Body of pancreas (tissue), 4 donors: ENCODE measurements around the gene CCDC174.
"Not testable (repeated sequence)": the region's sequence is repeated elsewhere in the genome, so short reads cannot be mapped to it uniquely, and the experiment has no call there.

Source experiments
- POLR2A ChIP-seq, 3 donors: fragments of 450-650 bp; IDR thresholded peaks; one replicate each; pipeline ENCODE4 v1.6.1; 2016; ENCODE audit warnings: antibody characterized with exemption in 3 of 3, mild to moderate bottlenecking in 2 of 3
- TF ChIP-seq, protein P1 (sequence below), 7 experiments: fragments of 450-650 bp in 4 of 7; fragments of 200-600 bp in 3 of 7; sonication (generic) in 3 of 7; IDR thresholded peaks; one replicate each; pipeline ENCODE4 v1.5.1; 2016 to 2019; ENCODE audit warnings: antibody characterized with exemption in 7 of 7

DNA sequence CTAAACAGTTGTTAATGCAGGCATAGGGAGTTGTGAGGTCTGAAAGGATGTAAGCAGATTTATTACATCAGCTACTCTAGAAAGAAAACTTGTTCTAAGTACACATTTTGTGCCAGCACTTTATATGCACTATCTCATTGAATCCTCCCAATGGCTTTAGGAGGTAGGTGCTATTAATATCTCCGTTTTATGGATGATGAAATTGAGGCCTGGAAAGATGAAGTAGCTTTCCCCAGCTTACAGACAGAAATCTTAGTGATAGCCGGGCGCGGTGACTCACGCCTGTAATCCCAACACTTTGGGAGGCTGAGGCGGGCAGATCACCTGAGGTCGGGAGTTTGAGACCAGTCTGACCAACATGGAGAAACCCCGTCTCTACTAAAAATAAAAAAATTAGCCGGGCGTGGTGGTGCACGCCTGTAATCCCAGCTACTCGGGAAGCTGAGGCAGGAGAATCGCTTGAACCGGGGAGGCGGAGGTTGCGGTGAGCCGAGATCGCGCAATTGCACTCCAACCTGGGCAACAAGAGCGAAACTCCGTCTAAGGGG is 872 bp downstream of the CCDC174 start:
- TF ChIP-seq, protein P1, sequence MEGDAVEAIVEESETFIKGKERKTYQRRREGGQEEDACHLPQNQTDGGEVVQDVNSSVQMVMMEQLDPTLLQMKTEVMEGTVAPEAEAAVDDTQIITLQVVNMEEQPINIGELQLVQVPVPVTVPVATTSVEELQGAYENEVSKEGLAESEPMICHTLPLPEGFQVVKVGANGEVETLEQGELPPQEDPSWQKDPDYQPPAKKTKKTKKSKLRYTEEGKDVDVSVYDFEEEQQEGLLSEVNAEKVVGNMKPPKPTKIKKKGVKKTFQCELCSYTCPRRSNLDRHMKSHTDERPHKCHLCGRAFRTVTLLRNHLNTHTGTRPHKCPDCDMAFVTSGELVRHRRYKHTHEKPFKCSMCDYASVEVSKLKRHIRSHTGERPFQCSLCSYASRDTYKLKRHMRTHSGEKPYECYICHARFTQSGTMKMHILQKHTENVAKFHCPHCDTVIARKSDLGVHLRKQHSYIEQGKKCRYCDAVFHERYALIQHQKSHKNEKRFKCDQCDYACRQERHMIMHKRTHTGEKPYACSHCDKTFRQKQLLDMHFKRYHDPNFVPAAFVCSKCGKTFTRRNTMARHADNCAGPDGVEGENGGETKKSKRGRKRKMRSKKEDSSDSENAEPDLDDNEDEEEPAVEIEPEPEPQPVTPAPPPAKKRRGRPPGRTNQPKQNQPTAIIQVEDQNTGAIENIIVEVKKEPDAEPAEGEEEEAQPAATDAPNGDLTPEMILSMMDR (IDR thresholded peaks at IDR 0.05) = not testable (repeated sequence)
- TF ChIP-seq POLR2A (IDR thresholded peaks at IDR 0.05) = not testable (repeated sequence)
